Suprapubic skin (tissue), 4 donors: Measurements from ENCODE around the gene DNMT3A. TPM values are rescaled to one million over a fixed set of nuclear protein-coding genes. Genes with fewer than 3 reads are reported as not detected.

Source experiments
- DNase-seq, 2 donors: peaks; one replicate each; pipeline ENCODE4 v3.0.0-alpha.2; 2019; ENCODE audit warnings: low spot score in 2 of 2
- H3K27ac ChIP-seq: fragments of 200-600 bp; sonication (generic); one replicate; pipeline ENCODE4 v1.5.1; 2019
- H3K27me3 ChIP-seq: fragments of 200-600 bp; sonication (generic); one replicate; pipeline ENCODE4 v1.5.1; 2019
- H3K36me3 ChIP-seq: fragments of 200-600 bp; sonication (generic); one replicate; pipeline ENCODE4 v1.5.1; 2019
- H3K4me1 ChIP-seq: fragments of 200-600 bp; sonication (generic); one replicate; pipeline ENCODE4 v1.5.1; 2019
- H3K4me3 ChIP-seq: fragments of 200-600 bp; sonication (generic); one replicate; pipeline ENCODE4 v1.5.1; 2019; ENCODE audit warnings: mild to moderate bottlenecking
- H3K9me3 ChIP-seq: fragments of 200-600 bp; sonication (generic); one replicate; pipeline ENCODE4 v1.5.1; 2019
- EP300 ChIP-seq: sonication (generic); formaldehyde crosslinking; IDR thresholded peaks from one replicate; pipeline ENCODE4 v1.6.1; 2017; ENCODE audit warnings: antibody characterized with exemption
- POLR2A ChIP-seq, 2 donors: fragments of 450-650 bp; IDR thresholded peaks; one replicate each; pipeline ENCODE4 v1.6.1; 2017; ENCODE audit warnings: antibody characterized with exemption in 2 of 2, mild to moderate bottlenecking in 2 of 2, moderate library complexity in 2 of 2
- POLR2AphosphoS5 ChIP-seq, 3 donors: sonication (generic); formaldehyde crosslinking; IDR thresholded peaks; one replicate each; pipeline ENCODE4 v1.6.1; 2017; ENCODE audit warnings: antibody characterized with exemption in 3 of 3
- WGBS: methylation state at CpG from one replicate; pipeline ENCODE4 v1.1.5; 2018; 5-methylcytosine and 5-hydroxymethylcytosine counted together
- total RNA-seq, 4 donors: library from RNA; depleted of rRNA; stranded (reverse); fragments of >200 nt; gene quantifications; one replicate each; pipeline ENCODE4 v1.1.0, GENCODE V29; 2016
- TF ChIP-seq, protein P1 (sequence below), 2 donors: fragments of 200-600 bp in 1 of 2; fragments of 450-650 bp in 1 of 2; sonication (generic) in 1 of 2; IDR thresholded peaks; one replicate each; pipeline ENCODE4 v1.5.1; 2016 to 2019; ENCODE audit warnings: antibody characterized with exemption in 2 of 2, mild to moderate bottlenecking in 1 of 2, moderate library complexity in 1 of 2

Gene DNMT3A
- total RNA-seq, 4 donors from 2014 or later = 4.0 to 12.8 (median 9.5) TPM

DNA sequence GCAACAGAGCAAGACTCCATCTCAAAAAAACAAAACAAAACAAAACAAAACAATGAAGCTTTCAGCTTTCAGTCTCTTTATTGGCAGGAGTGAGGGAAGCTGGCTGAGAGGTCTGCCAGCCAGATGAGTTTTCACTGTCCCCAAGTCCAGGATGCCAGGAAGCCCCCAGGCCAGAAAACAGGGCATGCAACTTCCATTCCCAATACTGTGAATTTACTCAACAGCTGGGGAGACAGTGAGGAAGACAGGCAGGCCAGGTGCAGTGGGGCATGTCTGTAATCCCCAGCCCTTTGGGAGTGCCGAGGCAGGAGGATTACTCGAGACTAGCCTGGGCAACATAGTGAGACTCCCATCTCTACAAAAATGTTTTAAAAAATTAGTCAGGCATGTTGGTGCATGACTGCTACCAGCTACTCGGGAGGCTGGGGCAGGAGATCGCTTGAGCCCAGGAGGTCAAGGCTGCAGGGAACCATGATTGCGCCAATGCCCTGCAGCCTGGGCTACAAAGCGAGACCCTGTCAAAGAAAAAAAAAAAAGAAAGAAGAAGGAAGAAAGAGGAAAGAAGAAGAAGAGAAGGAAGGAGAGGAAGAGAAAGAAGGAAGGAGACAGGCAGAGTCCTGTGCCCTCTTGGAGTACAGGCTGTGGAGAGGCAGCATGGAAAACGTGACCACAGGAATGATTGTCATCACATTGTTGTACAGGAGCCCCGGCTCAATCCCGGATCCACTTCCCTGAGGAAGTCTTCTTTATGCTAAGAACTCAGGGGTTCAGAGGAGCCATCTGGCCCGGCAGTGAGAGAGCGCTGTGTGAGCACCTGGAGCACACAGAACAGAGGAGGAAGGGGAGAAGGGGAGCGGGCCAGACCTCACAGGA, 144.2 kb downstream of the DNMT3A start:
- H3K27me3 ChIP-seq = no peaks in the 10 kb centered on the region
- peak in 1 of 2 donors; percentile 47 for DNase-seq
- H3K4me3 ChIP-seq = no peak overlapping the region
- H3K9me3 ChIP-seq = no peaks in the 10 kb centered on the region
- WGBS = 52% methylated on average over 12 of the region's 12 CpGs
- H3K4me1 ChIP-seq = peaks cover 7% of the 10 kb centered on the region
- H3K27ac ChIP-seq = no peak overlapping the region
- TF ChIP-seq POLR2AphosphoS5 (IDR thresholded peaks at IDR 0.05) = no peak
- TF ChIP-seq POLR2A (IDR thresholded peaks at IDR 0.05) = no peak
- no peak for TF ChIP-seq EP300
- TF ChIP-seq, protein P1, sequence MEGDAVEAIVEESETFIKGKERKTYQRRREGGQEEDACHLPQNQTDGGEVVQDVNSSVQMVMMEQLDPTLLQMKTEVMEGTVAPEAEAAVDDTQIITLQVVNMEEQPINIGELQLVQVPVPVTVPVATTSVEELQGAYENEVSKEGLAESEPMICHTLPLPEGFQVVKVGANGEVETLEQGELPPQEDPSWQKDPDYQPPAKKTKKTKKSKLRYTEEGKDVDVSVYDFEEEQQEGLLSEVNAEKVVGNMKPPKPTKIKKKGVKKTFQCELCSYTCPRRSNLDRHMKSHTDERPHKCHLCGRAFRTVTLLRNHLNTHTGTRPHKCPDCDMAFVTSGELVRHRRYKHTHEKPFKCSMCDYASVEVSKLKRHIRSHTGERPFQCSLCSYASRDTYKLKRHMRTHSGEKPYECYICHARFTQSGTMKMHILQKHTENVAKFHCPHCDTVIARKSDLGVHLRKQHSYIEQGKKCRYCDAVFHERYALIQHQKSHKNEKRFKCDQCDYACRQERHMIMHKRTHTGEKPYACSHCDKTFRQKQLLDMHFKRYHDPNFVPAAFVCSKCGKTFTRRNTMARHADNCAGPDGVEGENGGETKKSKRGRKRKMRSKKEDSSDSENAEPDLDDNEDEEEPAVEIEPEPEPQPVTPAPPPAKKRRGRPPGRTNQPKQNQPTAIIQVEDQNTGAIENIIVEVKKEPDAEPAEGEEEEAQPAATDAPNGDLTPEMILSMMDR (IDR thresholded peaks at IDR 0.05) = no peak
- no peaks in the 10 kb centered on the region for H3K36me3 ChIP-seq

DNA sequence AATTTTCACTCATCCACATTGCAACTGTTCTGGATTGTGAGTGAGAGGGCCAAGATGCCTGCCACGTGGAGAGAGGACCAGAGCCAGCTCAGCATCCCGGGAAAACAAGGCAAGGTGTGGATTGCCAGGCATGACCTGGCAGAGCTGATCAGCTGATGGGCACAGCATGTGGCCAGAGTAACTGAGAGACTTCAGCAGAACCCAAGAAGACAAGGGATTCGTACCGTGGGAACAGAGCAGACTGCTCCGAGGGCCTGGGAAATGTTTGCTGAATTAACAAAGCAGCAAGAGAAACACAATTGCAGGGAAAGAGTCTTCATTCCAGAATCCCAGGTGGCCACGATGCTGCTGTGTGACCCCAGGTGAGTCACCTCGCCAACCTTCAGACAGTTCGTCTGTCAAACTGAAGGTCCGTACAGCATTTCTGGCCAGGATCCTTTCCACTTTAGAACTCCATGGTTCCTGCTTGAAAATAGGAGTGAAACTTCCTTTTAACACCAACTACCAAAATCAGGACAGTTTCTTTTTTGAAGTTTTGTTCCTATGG, 147.1 kb downstream of the DNMT3A start:
- Histone ChIP-seq H3K27me3 (no peaks in the 10 kb centered on the region), H3K27ac (no peak overlapping the region), H3K4me1 (peaks cover 7% of the 10 kb centered on the region), H3K4me3 (no peak overlapping the region), H3K36me3 (no peaks in the 10 kb centered on the region), H3K9me3 (no peaks in the 10 kb centered on the region)
- no peak for DNase-seq
- TF ChIP-seq EP300 = no peak
- no peak for TF ChIP-seq POLR2AphosphoS5 (IDR thresholded peaks at IDR 0.05)
- no peak for TF ChIP-seq POLR2A (IDR thresholded peaks at IDR 0.05)
- TF ChIP-seq, protein P1 (IDR thresholded peaks at IDR 0.05) = no peak
- WGBS = 82% methylated on average over 9 of the region's 9 CpGs

DNA sequence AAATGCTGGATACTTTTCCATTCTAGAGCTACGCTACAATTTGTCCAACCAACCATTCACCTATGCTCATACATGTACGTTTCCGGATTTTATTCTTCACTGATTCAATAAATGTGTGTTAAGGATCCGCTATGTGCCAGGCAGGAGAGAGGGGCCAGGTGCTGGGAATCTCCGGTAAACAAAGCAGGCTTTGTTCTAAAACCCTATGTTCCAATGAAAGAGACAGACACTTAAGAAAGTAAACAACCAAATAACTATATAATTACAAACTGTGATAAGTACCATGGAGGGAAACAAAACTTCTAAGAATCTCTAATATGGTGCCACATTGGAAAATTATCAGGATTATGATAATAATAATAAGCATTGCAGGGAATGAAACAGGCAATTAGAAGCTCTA, 151.2 kb downstream of the DNMT3A start:
- Histone ChIP-seq H3K9me3 (no peaks in the 10 kb centered on the region), H3K27ac (no peak overlapping the region), H3K4me1 (no peaks in the 10 kb centered on the region), H3K27me3 (no peaks in the 10 kb centered on the region), H3K36me3 (no peaks in the 10 kb centered on the region), H3K4me3 (no peak overlapping the region)
- WGBS = 88% methylated on average over 5 of the region's 5 CpGs
- no peak for DNase-seq
- TF ChIP-seq, protein P1 (IDR thresholded peaks at IDR 0.05) = no peak
- TF ChIP-seq EP300 (no peak), POLR2AphosphoS5 (IDR thresholded peaks at IDR 0.05) (no peak), POLR2A (IDR thresholded peaks at IDR 0.05) (no peak)

DNA sequence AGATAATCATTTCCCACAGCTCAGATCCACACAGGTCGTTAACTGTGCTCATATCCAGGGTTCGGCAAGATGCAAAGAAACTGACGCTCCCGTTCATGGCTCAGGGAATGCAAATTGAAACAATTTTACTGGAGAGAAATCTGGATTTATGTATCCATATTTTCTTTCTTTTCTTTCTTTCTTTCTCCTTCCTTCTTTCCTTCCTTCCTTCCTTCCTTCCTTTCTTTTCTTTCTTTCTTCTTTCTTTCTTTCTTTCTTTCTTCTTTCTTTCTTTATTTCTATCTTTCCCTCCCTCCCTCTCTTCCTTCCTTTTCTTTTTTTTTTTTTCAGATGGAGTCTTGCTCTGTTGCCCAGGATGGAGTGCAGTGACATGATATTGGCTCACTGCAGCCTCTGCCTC, 153.3 kb downstream of the DNMT3A start:
- no peaks in the 10 kb centered on the region for H3K36me3 ChIP-seq
- H3K27ac ChIP-seq = no peak overlapping the region
- no peak overlapping the region for H3K4me3 ChIP-seq
- TF ChIP-seq POLR2AphosphoS5 (IDR thresholded peaks at IDR 0.05) (no peak), POLR2A (IDR thresholded peaks at IDR 0.05) (no peak), EP300 (no peak)
- TF ChIP-seq, protein P1 (IDR thresholded peaks at IDR 0.05) = no peak
- DNase-seq = no peak
- no peaks in the 10 kb centered on the region for H3K27me3 ChIP-seq
- H3K4me1 ChIP-seq = peaks cover 8% of the 10 kb centered on the region
- WGBS = 94% methylated on average over 4 of the region's 4 CpGs
- H3K9me3 ChIP-seq = no peaks in the 10 kb centered on the region

DNA sequence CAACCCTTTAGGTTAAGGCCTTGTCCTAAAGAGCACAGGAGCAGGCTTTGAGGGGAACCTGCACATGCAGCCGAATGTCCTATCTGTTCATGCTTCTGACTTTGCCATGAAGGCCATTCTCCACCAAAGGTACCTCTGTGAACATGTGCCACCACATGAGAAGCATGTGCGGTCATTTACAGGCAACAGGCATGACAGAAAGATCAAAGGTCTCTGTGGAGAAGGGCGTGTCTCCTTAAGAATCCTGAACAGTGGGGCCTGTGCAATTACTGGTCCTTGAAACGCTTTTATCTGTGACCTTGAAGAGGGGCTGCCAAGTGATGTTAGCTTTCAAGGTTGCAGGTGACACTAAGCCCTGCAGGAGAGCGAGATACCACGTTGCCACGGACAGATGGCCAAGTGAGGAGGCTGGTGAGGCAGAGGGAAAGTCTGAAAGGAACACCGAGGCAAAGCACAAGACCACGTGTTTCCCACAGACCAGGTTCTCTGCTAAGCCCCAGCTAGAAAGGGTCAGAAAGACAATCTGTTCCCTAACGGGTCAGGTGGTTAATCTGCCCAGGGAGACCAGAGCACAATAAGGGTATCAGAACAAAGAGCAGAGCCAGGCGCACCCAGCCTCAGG, 153.9 kb downstream of the DNMT3A start:
- no peaks in the 10 kb centered on the region for H3K9me3 ChIP-seq
- no peak for DNase-seq
- no peak overlapping the region for H3K4me3 ChIP-seq
- 84% methylated on average over 11 of the region's 11 CpGs for WGBS
- H3K36me3 ChIP-seq = no peaks in the 10 kb centered on the region
- peaks cover 11% of the 10 kb centered on the region for H3K4me1 ChIP-seq
- TF ChIP-seq POLR2A (IDR thresholded peaks at IDR 0.05) (no peak), EP300 (no peak), POLR2AphosphoS5 (IDR thresholded peaks at IDR 0.05) (no peak)
- TF ChIP-seq, protein P1 (IDR thresholded peaks at IDR 0.05) = no peak
- H3K27ac ChIP-seq = no peak overlapping the region
- H3K27me3 ChIP-seq = no peaks in the 10 kb centered on the region
